Naive thymus-derived CD8-positive, alpha-beta T cell (primary cell): ENCODE measurements around the gene LCN15. TPM values are rescaled to one million over a fixed set of nuclear protein-coding genes. Genes with fewer than 3 reads are reported as not detected.
A peak's percentile ranks its signal among the peaks of the same experiment; 100 is the strongest.

ENCODE experiments used
- ATAC-seq, 2 donors: fragments of 150-1000 bp; cut with Tn5 transposase in 1 of 2; sonication (Bioruptor Pico), chemical (Tn5 transposase) in 1 of 2; 1 replicate in 1 of 2; 2 replicates in 1 of 2; pipeline ENCODE4 v1.10.0; 2021; ENCODE audit warnings: mild to moderate bottlenecking in 2 of 2, moderate library complexity in 2 of 2
- POLR2A ChIA-PET: fragments of 350-600 bp; sonication (Branson Sonifier 250); formaldehyde crosslinking; loops from one replicate; lab custom pipeline; 2021; ENCODE audit warnings: antibody characterized with exemption; lab: Charles Lee
- DNase-seq, 10 donors: peaks; one replicate each; pipeline versions ENCODE4 v3.0.0 to v3.0.0-alpha.2; 2020 to 2022
- H3K27ac Mint-ChIP-seq, 10 donors: one replicate each; pipeline ENCODE4 v1.8.0; 2020 to 2022; ENCODE audit warnings: mild to moderate bottlenecking in 10 of 10, mixed read lengths in 10 of 10, moderate library complexity in 4 of 10, inconsistent platforms in 1 of 10
- H3K27me3 Mint-ChIP-seq, 5 donors: one replicate each; pipeline ENCODE4 v1.8.0; 2021 to 2022; ENCODE audit warnings: mixed read lengths in 5 of 5
- H3K36me3 Mint-ChIP-seq, 3 donors: one replicate each; pipeline ENCODE4 v1.8.0; 2020 to 2022; ENCODE audit warnings: mixed read lengths in 3 of 3, mild to moderate bottlenecking in 2 of 3, inconsistent platforms in 1 of 3
- H3K4me1 Mint-ChIP-seq, 4 donors: one replicate each; pipeline ENCODE4 v1.8.0; 2021 to 2022; ENCODE audit warnings: mixed read lengths in 4 of 4
- H3K4me3 Mint-ChIP-seq, 10 donors: one replicate each; pipeline ENCODE4 v1.8.0; 2020 to 2022; ENCODE audit warnings: mild to moderate bottlenecking in 10 of 10, mixed read lengths in 10 of 10, moderate library complexity in 6 of 10, inconsistent platforms in 1 of 10
- H3K9me3 Mint-ChIP-seq, 9 donors: one replicate each; pipeline ENCODE4 v1.8.0; 2020 to 2022; ENCODE audit warnings: mixed read lengths in 9 of 9, mild to moderate bottlenecking in 3 of 9, inconsistent platforms in 1 of 9, moderate library complexity in 1 of 9
- polyA plus RNA-seq, 3 donors: library from polyadenylated mRNA; unstranded; fragments of 300-500 nt; fragmentation: Illumina TruSeq; gene quantifications; one replicate each; pipeline ENCODE4 v1.2.3, GENCODE V29; 2021
- total RNA-seq, 8 experiments: library from RNA in 2 of 8; stranded (reverse) in 2 of 8; gene quantifications; one replicate each; pipeline ENCODE4 v1.2.3 and lab custom pipeline; 2021 to 2026

Gene LCN15
- total and polyA plus RNA-seq, 5 experiments from 2014 or later = not detected

GRCh38 chr9:136751244-136751643 lies 13.1 kb downstream of the LCN15 start:
- POLR2A ChIA-PET = no interaction called here
- Mint-ChIP-seq H3K4me1 (peaks cover 0 to 14% (median 0%) of the 10 kb centered on the region in 4 donors), H3K36me3 (peaks cover 0 to 15% (median 7%) of the 10 kb centered on the region in 3 donors), H3K27ac (no peak overlapping the region), H3K27me3 (peaks cover 0 to 16% (median 2%) of the 10 kb centered on the region in 5 donors), H3K4me3 (no peak overlapping the region), H3K9me3 (peaks cover 2 to 32% (median 18%) of the 10 kb centered on the region in 9 donors)
- DNase-seq (no peak), ATAC-seq (no peak)

- ATAC-seq (no peak), DNase-seq (no peak)
- peaks cover 2 to 28% (median 18%) of the 10 kb centered on the region in 9 donors for H3K9me3 Mint-ChIP-seq
- H3K4me1 Mint-ChIP-seq = peaks cover 0 to 14% (median 0%) of the 10 kb centered on the region in 4 donors
- no peak overlapping the region for H3K4me3 Mint-ChIP-seq
- peaks cover 0 to 12% (median 2%) of the 10 kb centered on the region in 5 donors for H3K27me3 Mint-ChIP-seq
- POLR2A ChIA-PET = no interaction called here
- no peak overlapping the region for H3K27ac Mint-ChIP-seq
- peaks cover 0 to 15% (median 7%) of the 10 kb centered on the region in 3 donors for H3K36me3 Mint-ChIP-seq
Observed at GRCh38 chr9:136750526-136750925, 13.8 kb downstream of the LCN15 start.

GRCh38 chr9:136748666-136749611 lies 15.4 kb downstream of the LCN15 start:
- peaks cover 0 to 9% (median 0%) of the 10 kb centered on the region in 5 donors for H3K27me3 Mint-ChIP-seq
- DNase-seq (no peak), ATAC-seq (no peak)
- H3K9me3 Mint-ChIP-seq = peaks cover 2 to 27% (median 18%) of the 10 kb centered on the region in 9 donors
- H3K27ac Mint-ChIP-seq = peak overlapping the region in 1 of 10 donors; percentile 31
- peaks cover 0 to 13% (median 0%) of the 10 kb centered on the region in 4 donors for H3K4me1 Mint-ChIP-seq
- H3K36me3 Mint-ChIP-seq = peaks cover 0 to 15% (median 7%) of the 10 kb centered on the region in 3 donors
- no peak overlapping the region for H3K4me3 Mint-ChIP-seq
- POLR2A ChIA-PET = interaction anchor here (0.6 to 1.7 kb wide), 3 partner anchors 19 to 22 kb away, joined by 3 to 5 read pairs (median 4); no protein-coding TSS in a partner anchor

- H3K27me3 Mint-ChIP-seq = peaks cover 0 to 9% (median 0%) of the 10 kb centered on the region in 5 donors
- DNase-seq = no peak
- POLR2A ChIA-PET = interaction anchor here (0.6 to 1.7 kb wide), 2 partner anchors 18 to 21 kb away, joined by 4 to 5 read pairs; no protein-coding TSS in a partner anchor
- H3K27ac Mint-ChIP-seq = peak within 1 kb of the TSS in 2 of 10 donors; percentile 31 to 49
- no peak within 1 kb of the TSS for H3K4me3 Mint-ChIP-seq
- peaks cover 2 to 27% (median 18%) of the 10 kb centered on the region in 9 donors for H3K9me3 Mint-ChIP-seq
- no peak for ATAC-seq
- H3K36me3 Mint-ChIP-seq = peaks cover 0 to 15% (median 7%) of the 10 kb centered on the region in 3 donors
- H3K4me1 Mint-ChIP-seq = peaks cover 0 to 13% (median 0%) of the 10 kb centered on the region in 4 donors
Observed at GRCh38 chr9:136748201-136748600, 16.1 kb downstream of the LCN15 start, which contains the start of gene LCN6. LCN6 (minus strand) TSS chr9:136748525; CDS start chr9:136748483, 42 bp downstream.

- no peak for ATAC-seq
- Mint-ChIP-seq H3K4me3 (no peak overlapping the region), H3K27ac (peak overlapping the region in 2 of 10 donors; percentile 33 to 49), H3K27me3 (peaks cover 0 to 8% (median 0%) of the 10 kb centered on the region in 5 donors), H3K9me3 (peaks cover 0 to 22% (median 11%) of the 10 kb centered on the region in 9 donors), H3K4me1 (peaks cover 0 to 13% (median under 1%) of the 10 kb centered on the region in 4 donors), H3K36me3 (peaks cover 0 to 10% (median 3%) of the 10 kb centered on the region in 3 donors)
- POLR2A ChIA-PET = no interaction called here
- no peak for DNase-seq
Observed at GRCh38 chr9:136747161-136748060, 16.9 kb downstream of the LCN15 start.

- Mint-ChIP-seq H3K36me3 (peaks cover 0 to 3% (median 0%) of the 10 kb centered on the region in 3 donors), H3K27ac (no peak overlapping the region), H3K4me1 (peaks cover 0 to 15% (median 5%) of the 10 kb centered on the region in 4 donors), H3K4me3 (no peak overlapping the region), H3K27me3 (peaks cover 0 to 6% (median 0%) of the 10 kb centered on the region in 5 donors), H3K9me3 (peaks cover 0 to 14% (median 3%) of the 10 kb centered on the region in 9 donors)
- ATAC-seq (no peak), DNase-seq (no peak)
- POLR2A ChIA-PET = no interaction called here
Observed at GRCh38 chr9:136746621-136747020, 17.7 kb downstream of the LCN15 start.

GRCh38 chr9:136746155-136746490 lies 18.2 kb downstream of the LCN15 start:
- Mint-ChIP-seq H3K9me3 (peaks cover 0 to 9% (median 0%) of the 10 kb centered on the region in 9 donors), H3K27ac (no peak overlapping the region), H3K27me3 (peaks cover 0 to 6% (median 0%) of the 10 kb centered on the region in 5 donors), H3K4me1 (peaks cover 2 to 16% (median 8%) of the 10 kb centered on the region in 4 donors), H3K36me3 (no peaks in the 10 kb centered on the region), H3K4me3 (no peak overlapping the region)
- ATAC-seq = no peak
- no peak for DNase-seq
- POLR2A ChIA-PET = no interaction called here

- POLR2A ChIA-PET = interaction anchor here (1.0 kb wide), 1 partner anchor 17 kb away, joined by 5 read pairs; no protein-coding TSS in a partner anchor
- Mint-ChIP-seq H3K36me3 (no peaks in the 10 kb centered on the region), H3K4me3 (no peak overlapping the region), H3K9me3 (peaks cover 0 to 5% (median 0%) of the 10 kb centered on the region in 9 donors), H3K4me1 (peaks cover 2 to 18% (median 9%) of the 10 kb centered on the region in 4 donors), H3K27ac (no peak overlapping the region), H3K27me3 (peaks cover 0 to 6% (median 0%) of the 10 kb centered on the region in 5 donors)
- ATAC-seq = no peak
- no peak for DNase-seq
Observed at GRCh38 chr9:136745389-136746154, 18.7 kb downstream of the LCN15 start.

GRCh38 chr9:136744773-136745172 lies 19.5 kb downstream of the LCN15 start:
- ATAC-seq = no peak
- H3K9me3 Mint-ChIP-seq = no peaks in the 10 kb centered on the region
- H3K27ac Mint-ChIP-seq = no peak overlapping the region
- POLR2A ChIA-PET = interaction anchor here (0.6 to 1.0 kb wide), 2 partner anchors 16 to 143 kb away, joined by 5 read pairs; no protein-coding TSS in a partner anchor
- no peaks in the 10 kb centered on the region for H3K36me3 Mint-ChIP-seq
- H3K27me3 Mint-ChIP-seq = peaks cover 0 to 6% (median 0%) of the 10 kb centered on the region in 5 donors
- H3K4me3 Mint-ChIP-seq = no peak overlapping the region
- DNase-seq = no peak
- H3K4me1 Mint-ChIP-seq = peaks cover 2 to 19% (median 10%) of the 10 kb centered on the region in 4 donors

- DNase-seq (no peak), ATAC-seq (no peak)
- Mint-ChIP-seq H3K27me3 (peaks cover 0 to 5% (median 0%) of the 10 kb centered on the region in 5 donors), H3K36me3 (peaks cover 0 to 6% (median 0%) of the 10 kb centered on the region in 3 donors), H3K27ac (no peak overlapping the region), H3K9me3 (no peaks in the 10 kb centered on the region), H3K4me1 (peaks cover 2 to 14% (median 11%) of the 10 kb centered on the region in 4 donors), H3K4me3 (peak overlapping the region in 2 of 10 donors; percentile 38 to 48)
- POLR2A ChIA-PET = interaction anchor here (0.5 kb wide), 1 partner anchor 15 kb away, joined by 3 read pairs; no protein-coding TSS in a partner anchor
Observed at GRCh38 chr9:136743639-136744211, 20.6 kb downstream of the LCN15 start.
